Measurements from ENCODE around the gene C19orf67. TPM values are rescaled to one million over a fixed set of nuclear protein-coding genes. Genes with fewer than 3 reads are reported as not detected.

Gene C19orf67
- total RNA-seq = not detected in 2 replicates

DNA sequence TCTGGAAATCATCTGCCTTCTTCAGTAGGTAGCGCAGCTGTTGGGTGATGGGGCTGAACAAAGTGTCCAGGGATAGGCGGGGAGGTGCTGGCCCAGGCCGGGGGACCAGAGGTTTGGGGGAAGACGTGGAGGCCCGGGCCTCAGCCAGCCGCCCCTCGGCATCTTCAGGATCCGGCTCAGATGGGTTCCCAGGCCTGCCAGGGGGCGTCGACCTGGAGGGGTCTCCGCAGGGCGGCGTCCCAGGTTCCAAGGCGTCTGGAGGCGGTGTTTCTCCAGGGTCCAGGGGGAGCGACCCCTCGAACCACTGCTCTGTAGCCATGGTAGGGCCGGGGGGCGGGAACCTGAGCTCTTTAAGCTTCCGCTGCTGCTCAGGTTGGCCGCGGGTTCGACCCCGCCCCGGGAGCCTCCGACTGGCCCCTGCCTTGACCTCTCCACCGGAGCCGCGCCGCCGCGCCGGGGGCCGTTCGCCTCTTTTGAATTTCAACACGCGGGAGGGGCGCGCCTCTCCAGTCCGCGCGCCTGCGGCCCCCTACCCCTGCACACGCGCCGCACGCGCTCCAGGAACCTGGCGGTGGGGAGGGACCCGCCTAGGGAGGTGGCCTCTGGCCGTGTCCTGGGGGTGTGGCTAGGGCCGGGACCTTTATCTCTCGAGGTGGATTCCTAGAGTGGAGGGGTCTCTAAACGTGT lies at the start of gene C19orf67:
TSS of gene C19orf67 (minus strand) at position 475 of the 687 bp plus-strand sequence. CDS start at position 319, 156 bp downstream.

DNA sequence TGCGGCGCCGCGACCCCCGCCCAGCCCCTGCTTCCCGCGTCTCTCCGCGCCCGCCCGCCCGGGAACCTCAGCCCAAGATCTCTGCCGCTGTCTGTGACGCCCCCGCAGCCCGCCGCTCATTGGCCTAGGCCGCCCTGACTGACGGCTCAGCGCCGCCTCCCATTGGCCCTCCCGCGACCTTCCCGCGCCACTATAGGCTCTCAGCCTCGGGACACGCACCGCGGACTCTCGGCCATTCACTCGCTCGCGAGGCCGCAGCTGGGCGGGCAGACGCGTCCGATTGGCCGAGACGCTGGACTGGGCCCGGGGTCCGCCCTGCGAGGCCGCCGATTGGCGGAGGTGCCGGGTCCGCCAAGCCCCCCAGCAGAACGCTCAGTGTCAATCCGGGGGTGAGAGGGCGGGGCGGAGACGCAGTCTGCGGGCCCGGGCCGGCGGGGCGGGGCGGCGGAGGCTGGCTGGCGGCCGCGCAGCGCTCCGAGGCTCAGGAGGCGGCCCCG lies 32.1 kb upstream of the C19orf67 start, which contains the start of gene PRKACA:
TSS of gene PRKACA (minus strand) at position 95 of the 497 bp plus-strand sequence. CDS start 215 bp downstream, outside the sequence.

DNA sequence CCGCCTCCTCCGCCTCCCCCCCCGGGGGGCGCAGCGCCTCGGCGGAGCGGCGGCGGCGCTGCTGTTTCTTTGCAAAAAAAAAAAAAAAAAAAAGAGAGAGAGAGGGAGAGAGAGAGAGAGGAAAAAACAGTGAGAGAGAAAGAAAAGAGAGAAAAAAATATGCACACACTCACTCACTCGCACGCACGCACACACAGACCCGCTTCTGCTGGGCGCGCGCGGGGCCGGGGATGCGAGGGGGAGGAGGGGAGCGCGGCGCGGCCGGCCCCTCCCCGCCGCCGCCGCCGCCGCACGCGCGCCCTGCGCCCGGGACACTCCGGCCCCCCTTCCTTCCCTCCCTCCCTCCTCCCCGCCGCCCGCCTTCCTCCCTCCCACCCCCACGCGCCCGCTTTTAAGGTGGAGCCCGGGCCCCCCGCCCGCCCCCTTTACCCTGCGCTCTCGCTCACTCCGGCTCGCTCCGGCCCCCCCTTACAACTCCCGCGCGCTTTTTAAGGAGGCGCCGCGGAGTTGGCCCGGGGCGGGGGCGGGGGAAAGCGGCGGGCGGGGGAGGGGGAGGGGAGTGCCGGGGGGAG lies 5.0 kb upstream of the C19orf67 start, which contains the start of gene SAMD1:
TSS of gene SAMD1 (minus strand) at position 243 of the 572 bp plus-strand sequence.

DNA sequence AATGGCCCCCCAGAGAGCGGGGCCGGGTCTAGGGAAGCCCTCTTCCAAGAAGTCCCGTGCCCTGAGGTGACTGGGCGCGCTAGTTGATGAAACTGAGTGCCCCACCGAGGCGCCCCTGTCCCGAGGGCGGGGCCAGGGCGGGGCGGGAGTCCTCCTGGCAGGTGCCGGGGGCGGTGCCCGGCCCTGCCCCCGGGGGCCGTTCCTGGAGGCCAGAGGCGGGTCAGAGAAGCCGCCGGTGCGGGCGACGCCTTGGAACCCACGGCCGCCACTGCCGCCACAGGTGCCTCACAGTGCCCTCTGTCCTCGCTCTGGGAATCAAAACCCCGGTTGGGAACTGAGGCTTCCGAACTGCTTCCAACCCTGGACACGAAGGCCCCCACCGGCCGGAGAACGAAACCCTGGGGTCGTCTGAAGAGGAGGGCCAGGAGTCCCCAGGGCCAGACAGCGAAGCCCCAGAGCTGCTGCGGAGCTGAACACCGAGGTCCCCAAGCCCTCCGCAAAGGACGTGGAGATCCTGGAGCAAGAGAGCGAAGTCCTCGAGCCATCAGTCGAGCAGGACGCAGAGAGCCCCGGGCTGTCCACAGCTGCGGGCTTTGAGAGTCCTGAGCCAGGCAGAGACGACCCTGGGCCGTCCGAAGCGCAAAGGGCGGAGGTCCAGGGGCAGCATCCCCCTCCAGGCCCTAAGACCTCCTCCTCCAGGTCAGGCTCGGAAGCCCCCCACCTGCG lies 12.9 kb downstream of the C19orf67 start, which contains the start of gene MISP3:
TSS of gene MISP3 (plus strand) at position 252 of the 726 bp plus-strand sequence. CDS start 524 bp downstream, outside the sequence.

DNA sequence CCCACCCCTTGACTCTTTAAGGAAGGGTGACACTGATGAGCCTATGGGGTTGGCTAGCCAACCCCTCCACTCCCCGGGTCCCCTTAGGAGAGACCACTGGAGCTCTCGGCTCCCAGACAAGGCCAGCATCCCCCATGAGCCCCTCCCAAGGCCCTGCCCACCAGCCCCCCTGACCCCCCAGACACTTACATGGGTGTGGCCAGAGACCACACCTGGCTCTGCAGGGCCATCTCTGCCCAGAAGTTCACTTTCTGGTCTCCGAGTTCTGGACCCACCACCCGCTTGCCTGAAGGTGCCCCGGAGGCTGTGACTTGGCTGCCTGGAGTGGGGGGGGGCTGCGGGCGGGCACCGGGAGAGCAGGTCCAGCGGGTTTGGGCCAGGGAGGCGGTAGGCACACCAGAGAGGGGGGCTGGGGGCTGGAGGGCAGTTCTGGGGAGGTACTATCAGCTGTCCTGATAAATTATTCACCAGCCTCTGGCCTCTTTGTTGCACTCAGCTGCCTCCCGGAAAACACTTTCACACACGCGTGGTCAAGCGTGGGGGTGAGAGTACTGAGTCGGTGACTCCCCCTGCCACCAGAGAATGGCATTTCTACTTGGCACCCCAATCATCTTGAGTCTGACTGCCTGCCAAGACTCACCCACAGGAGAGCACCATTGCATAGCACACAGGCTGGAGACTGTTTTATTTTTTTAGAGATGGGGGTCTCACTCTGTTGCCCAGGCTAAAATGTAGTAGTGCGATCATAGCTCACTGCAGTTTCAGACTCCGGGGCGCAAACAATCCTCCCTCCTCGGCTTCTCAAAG lies 23.6 kb downstream of the C19orf67 start, which contains the start of gene PALM3:
TSS of gene PALM3 (minus strand) at position 326 of the 807 bp plus-strand sequence. CDS start at position 230, 96 bp downstream.

DNA sequence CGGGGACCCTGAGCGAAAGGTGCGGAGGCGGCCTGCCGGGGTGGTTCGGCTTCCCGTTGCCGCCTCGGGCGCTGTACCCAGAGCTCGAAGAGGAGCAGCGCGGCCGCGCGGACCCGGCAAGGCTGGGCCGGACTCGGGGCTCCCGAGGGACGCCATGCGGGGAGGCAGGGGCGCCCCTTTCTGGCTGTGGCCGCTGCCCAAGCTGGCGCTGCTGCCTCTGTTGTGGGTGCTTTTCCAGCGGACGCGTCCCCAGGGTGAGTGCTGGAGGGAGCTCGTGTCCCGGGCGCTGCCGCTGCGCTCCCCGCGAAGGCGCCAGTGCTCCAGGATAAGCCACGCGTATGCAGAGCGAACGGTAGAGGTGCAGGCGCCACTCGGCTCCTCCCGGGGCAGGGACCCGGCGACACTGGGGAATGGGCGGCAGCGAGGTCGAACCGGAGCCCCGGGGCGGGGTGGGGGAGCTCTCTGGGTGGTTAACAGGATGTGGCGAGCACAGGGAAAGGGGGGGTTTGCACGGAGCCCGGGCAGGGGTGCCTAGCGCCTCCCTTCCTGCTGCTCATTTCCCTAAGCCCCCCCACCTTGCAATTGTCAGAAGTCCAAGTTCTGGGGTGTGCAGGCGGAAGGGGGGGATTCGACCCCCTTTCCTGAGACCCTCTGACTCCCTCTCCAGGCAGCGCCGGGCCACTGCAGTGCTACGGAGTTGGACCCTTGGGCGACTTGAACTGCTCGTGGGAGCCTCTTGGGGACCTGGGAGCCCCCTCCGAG lies 53.7 kb downstream of the C19orf67 start, which contains the start of gene IL27RA:
TSS of gene IL27RA (plus strand) at position 44 of the 762 bp plus-strand sequence. CDS start at position 155, 111 bp downstream.

Other genes starting within 250 kb of the C19orf67 start
- not detected in 2 replicates for gene NANOS3, start 208.6 kb downstream of the C19orf67 start, total RNA-seq
- 0.26 TPM in 1 of 2 replicates, not detected in the other for gene BRME1, start 179.7 kb downstream of the C19orf67 start, total RNA-seq
- gene CC2D1A, start 179.6 kb downstream of the C19orf67 start, total RNA-seq = 15.9 and 26.7 TPM in 2 replicates
- 1.7 and 38.1 TPM in 2 replicates for gene PODNL1, start 147.4 kb downstream of the C19orf67 start, total RNA-seq
- 13.9 and 25.1 TPM in 2 replicates for gene DCAF15, start 133.3 kb downstream of the C19orf67 start, total RNA-seq
- 5.2 and 6.9 TPM in 2 replicates for gene RFX1, start 79.5 kb downstream of the C19orf67 start, total RNA-seq
- gene RLN3, start 57.6 kb downstream of the C19orf67 start, total RNA-seq = not detected in 2 replicates
- gene IL27RA, start 54.0 kb downstream of the C19orf67 start, total RNA-seq = 2.9 and 11.6 TPM in 2 replicates
- 0.39 TPM in 1 of 2 replicates, not detected in the other for gene PALM3, start 23.7 kb downstream of the C19orf67 start, total RNA-seq
- 1.2 and 1.8 TPM in 2 replicates for gene MISP3, start 13.0 kb downstream of the C19orf67 start, total RNA-seq
- gene SAMD1, start 5.0 kb upstream of the C19orf67 start, total RNA-seq = 36.0 and 48.6 TPM in 2 replicates
- gene PRKACA, start 32.0 kb upstream of the C19orf67 start, total RNA-seq = 67.5 and 75.4 TPM in 2 replicates
- gene ASF1B, start 50.8 kb upstream of the C19orf67 start, total RNA-seq = 14.6 and 26.4 TPM in 2 replicates
- gene ADGRL1, start 120.4 kb upstream of the C19orf67 start, total RNA-seq = 5.6 and 28.9 TPM in 2 replicates